ENCODE measurements around the gene ABCB9.
"Not testable (repeated sequence)": the region's sequence is repeated elsewhere in the genome, so short reads cannot be mapped to it uniquely, and the experiment has no call there.

The ABCB9 gene

DNA sequence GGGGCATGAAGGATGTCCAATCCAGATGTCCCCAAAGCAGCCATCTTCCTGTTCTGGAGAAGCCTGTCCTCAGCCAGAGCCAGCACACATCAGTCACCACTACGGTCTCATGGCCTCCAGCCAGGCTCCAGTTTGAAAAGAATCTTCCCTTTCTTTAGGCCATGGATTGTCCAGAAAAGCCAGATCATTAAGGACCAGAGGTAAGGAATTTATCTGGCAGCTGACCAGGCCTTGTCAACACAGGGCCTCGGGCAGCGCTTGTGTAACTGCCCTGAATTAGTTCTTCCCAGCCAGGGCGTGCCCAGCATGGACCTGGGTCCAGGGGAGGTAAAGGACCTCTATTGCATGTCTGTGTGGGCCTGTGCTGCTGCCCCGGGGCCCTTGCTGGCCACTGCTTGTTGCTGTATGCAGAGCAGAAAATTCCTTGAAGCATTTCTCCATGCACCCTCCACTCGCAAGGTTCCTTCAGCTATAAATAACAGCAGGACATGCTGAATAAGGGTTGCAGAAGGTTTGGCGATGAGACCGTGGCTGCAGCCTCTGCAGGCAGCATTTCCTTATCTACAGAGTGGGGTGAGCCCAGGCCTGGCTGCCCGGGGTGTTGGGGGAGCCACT lies 48.6 kb downstream of the ABCB9 start:
- H3K27ac Mint-ChIP-seq: peak overlapping the region; percentile 30

DNA sequence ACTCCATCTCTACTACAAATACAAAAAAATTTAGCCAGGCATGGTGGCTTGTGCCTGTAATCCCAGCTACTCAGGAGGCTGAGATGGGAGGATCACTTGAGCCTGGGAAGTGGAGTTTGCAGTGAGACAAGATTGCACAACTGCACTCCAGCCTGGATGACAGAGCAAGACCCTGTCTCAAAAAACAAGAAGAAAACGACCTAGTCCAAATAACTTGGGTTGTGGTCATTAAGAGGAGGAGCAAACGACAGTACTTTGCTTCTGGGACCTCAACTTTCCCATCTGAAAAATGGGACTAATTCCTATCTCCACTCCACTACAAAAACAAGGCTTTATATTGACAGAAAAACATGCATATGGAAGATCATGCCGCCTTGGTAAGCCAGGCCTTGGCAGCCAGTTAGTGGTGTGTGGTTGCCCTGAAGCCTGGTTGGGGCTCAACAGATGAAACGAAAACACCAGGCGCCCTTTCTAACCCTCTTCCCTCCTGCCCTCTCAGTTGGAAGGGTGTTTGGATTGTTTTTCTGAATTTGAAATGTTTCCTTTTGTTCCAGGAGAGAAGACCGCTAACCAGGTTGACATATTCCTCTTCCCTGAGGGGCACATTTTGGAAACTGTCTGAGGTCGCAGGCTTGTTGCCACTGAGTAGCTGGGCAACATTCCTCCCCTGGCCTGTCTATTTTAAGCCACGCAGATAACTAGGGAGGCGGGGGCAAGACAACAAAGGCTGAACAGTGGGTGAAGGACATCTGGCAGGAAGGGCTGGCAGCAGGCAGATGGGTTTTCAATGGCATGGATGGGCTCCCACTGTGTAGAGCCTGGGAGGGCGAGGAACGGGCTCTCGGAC lies 56.6 kb downstream of the ABCB9 start:
- no peaks in the 10 kb centered on the region for H3K9me3 Mint-ChIP-seq
- no peaks in the 10 kb centered on the region for H3K27me3 Mint-ChIP-seq
- no peak overlapping the region for H3K4me3 Mint-ChIP-seq
- H3K36me3 Mint-ChIP-seq: no peaks in the 10 kb centered on the region
- H3K4me1 Mint-ChIP-seq: no peaks in the 10 kb centered on the region
- H3K27ac Mint-ChIP-seq: no peak overlapping the region

More for the DNA sequence above, 48.6 kb downstream of the ABCB9 start:
- H3K9me3 Mint-ChIP-seq: no peaks in the 10 kb centered on the region
- H3K27me3 Mint-ChIP-seq: no peaks in the 10 kb centered on the region
- no peaks in the 10 kb centered on the region for H3K36me3 Mint-ChIP-seq
- no peak overlapping the region for H3K4me3 Mint-ChIP-seq
- H3K4me1 Mint-ChIP-seq: no peaks in the 10 kb centered on the region

- no peaks in the 10 kb centered on the region for H3K27me3 Mint-ChIP-seq
- H3K36me3 Mint-ChIP-seq: no peaks in the 10 kb centered on the region
- no peak overlapping the region for H3K27ac Mint-ChIP-seq
- no peaks in the 10 kb centered on the region for H3K9me3 Mint-ChIP-seq
- H3K4me1 Mint-ChIP-seq: no peaks in the 10 kb centered on the region
- no peak overlapping the region for H3K4me3 Mint-ChIP-seq
Measured at GRCh38 chr12:122908915-122909314, 57.3 kb downstream of the ABCB9 start.

DNA sequence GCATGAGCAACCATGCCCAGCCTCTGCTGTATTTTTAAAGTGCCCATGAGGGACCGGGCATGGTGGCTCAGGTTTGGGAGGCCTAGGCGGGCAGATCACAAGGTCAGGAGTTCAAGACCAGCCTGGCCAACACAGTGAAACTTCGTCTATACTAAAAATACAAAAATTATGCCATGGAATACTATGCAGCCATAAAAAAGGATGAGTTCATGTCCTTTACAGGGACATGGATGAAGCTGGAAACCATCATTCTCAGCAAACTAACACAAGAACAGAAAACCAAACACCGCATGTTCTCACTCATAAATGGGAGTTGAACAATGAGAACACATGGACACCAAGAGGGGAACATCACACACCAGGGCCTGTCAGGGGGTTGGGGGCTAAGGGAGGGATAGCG lies 61.0 kb downstream of the ABCB9 start:
- H3K4me1 Mint-ChIP-seq: peaks cover 14% of the 10 kb centered on the region
- not testable (repeated sequence) for H3K27me3 Mint-ChIP-seq, H3K27ac Mint-ChIP-seq, H3K36me3 Mint-ChIP-seq, H3K9me3 Mint-ChIP-seq, H3K4me3 Mint-ChIP-seq

DNA sequence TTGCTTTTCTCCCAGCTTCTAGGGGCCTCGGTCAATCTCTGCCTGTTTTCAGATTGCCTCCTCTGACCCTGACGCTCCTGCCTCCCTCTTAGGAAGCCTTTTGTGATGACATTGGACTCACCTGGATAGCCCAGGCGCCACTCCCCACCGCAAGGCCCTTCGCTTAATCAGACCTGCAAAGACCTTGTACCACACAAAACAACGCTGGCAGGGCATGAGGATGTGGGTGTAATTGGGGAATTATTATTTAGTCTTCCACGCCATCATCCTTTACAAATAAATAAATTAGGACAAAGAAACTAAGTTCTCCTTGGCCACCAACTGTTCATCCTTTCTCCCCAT lies 62.6 kb downstream of the ABCB9 start:
- no peaks in the 10 kb centered on the region for H3K9me3 Mint-ChIP-seq
- H3K27ac Mint-ChIP-seq: no peak overlapping the region
- no peak overlapping the region for H3K4me3 Mint-ChIP-seq
- H3K27me3 Mint-ChIP-seq: no peaks in the 10 kb centered on the region
- peaks cover 30% of the 10 kb centered on the region for H3K4me1 Mint-ChIP-seq
- no peaks in the 10 kb centered on the region for H3K36me3 Mint-ChIP-seq

GRCh38 chr12:122902854-122903692 lies 63.2 kb downstream of the ABCB9 start:
- no peak overlapping the region for H3K4me3 Mint-ChIP-seq
- no peaks in the 10 kb centered on the region for H3K36me3 Mint-ChIP-seq
- no peak overlapping the region for H3K27ac Mint-ChIP-seq
- no peaks in the 10 kb centered on the region for H3K9me3 Mint-ChIP-seq
- H3K4me1 Mint-ChIP-seq: peaks cover 36% of the 10 kb centered on the region
- no peaks in the 10 kb centered on the region for H3K27me3 Mint-ChIP-seq

DNA sequence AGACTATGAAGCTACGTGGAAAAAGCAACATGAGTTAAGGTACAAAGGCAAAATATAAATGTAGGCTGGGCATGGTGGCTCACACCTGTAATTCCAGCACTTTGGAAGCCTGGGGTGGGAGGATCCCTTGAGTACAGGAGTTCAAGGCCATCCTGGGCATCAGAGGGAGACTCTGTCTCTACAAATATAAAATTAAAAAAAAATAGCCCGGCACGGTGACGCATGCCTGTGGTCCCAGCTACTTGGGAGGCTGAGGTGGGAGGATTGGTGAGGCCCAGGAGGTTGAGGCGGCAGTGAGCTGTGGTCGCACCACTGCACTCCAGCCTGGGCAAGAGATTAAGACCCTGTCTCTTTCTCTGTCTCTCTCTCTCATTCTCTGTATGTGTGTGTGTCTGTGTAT lies 66.4 kb downstream of the ABCB9 start:
- Mint-ChIP-seq H3K36me3 (peaks cover 2% of the 10 kb centered on the region), H3K4me1 (peaks cover 59% of the 10 kb centered on the region)

GRCh38 chr12:122896662-122897061 lies 69.6 kb downstream of the ABCB9 start:
- Mint-ChIP-seq H3K4me1 (peaks cover 88% of the 10 kb centered on the region), H3K9me3 (no peaks in the 10 kb centered on the region), H3K27me3 (no peaks in the 10 kb centered on the region), H3K4me3 (peak overlapping the region; percentile 94), H3K36me3 (peaks cover 4% of the 10 kb centered on the region), H3K27ac (peak overlapping the region; percentile 95)

More for the DNA sequence above, 66.4 kb downstream of the ABCB9 start:
- Mint-ChIP-seq H3K27me3 (no peaks in the 10 kb centered on the region), H3K4me3 (no peak overlapping the region), H3K9me3 (no peaks in the 10 kb centered on the region), H3K27ac (peak overlapping the region; percentile 65)

GRCh38 chr12:122895704-122896636 lies 70.3 kb downstream of the ABCB9 start, which contains the start of gene VPS37B:
VPS37B (minus strand) TSS chr12:122896124; CDS start chr12:122896062, 62 bp downstream.
- Mint-ChIP-seq H3K36me3 (peaks cover 4% of the 10 kb centered on the region), H3K27ac (peak within 1 kb of the TSS; percentile 95), H3K4me1 (peaks cover 91% of the 10 kb centered on the region), H3K27me3 (no peaks in the 10 kb centered on the region), H3K9me3 (no peaks in the 10 kb centered on the region), H3K4me3 (peak within 1 kb of the TSS; percentile 94)

DNA sequence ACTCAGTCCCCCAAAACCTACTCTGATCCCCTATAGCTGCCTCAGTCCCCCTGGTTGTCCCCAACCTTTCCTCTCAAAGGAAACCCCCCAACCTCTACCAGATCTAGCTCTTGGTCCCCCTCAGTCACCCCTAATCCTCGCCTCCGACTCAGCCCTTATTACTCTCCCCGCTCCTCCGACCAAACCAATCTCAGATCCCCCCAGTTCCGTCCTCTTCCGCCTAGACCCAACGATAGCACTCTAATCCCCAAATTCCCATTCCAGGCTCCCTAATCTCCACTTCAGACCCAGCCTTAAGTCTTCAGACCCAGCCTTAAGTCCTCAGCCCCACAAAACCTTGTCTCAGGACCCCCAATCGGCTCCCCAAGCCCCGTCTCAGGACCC lies 71.0 kb downstream of the ABCB9 start:
- Mint-ChIP-seq H3K4me1 (peaks cover 91% of the 10 kb centered on the region), H3K36me3 (peaks cover 4% of the 10 kb centered on the region), H3K9me3 (no peaks in the 10 kb centered on the region), H3K27ac (peak overlapping the region; percentile 95), H3K4me3 (peak overlapping the region; percentile 94), H3K27me3 (no peaks in the 10 kb centered on the region)

DNA sequence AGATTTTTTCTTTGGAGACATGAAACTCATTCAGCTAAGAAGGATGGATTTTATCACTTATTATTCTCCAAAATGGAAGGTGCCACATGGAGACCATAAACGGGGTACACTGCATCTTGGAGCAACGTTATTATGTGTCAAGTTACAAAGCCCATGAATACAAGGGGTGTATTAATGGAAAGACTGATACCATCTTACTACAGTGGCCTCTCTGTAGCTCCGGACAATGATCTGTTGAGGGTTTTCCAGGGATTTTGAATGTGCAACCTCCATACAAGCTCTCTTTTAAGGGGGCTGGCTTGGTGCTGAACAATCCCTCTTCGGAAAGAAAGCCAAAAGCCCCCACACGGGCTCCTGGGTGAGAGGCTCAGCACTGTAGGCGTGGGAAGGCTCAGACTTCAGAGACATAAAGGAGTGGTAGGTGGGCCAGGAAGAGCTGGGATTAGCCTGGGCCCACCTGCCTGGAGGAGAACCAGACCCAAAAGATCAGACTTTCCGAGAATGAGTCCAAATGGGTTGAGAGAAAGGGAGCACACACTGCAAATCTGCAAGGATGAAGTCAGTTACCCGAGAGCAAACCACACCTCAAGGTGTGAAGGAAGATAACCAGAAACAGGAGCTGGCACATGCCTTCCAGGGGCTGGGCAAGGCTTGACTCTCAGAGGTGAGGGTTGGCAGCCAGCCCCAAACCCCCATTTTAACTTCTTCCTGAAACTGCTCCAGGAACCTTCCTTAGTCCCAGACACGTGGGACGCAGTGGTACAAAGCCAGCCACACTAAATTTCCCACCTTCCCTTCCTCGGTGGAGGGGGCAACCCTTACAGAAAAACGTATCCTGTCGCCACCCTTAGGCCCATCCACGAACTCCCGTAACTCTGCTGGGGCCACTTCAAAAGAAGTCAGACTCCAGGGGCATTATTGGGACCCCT lies 71.8 kb downstream of the ABCB9 start:
- Mint-ChIP-seq H3K4me1 (peaks cover 91% of the 10 kb centered on the region), H3K27ac (peak overlapping the region; percentile 95), H3K36me3 (peaks cover 4% of the 10 kb centered on the region), H3K9me3 (no peaks in the 10 kb centered on the region), H3K27me3 (no peaks in the 10 kb centered on the region), H3K4me3 (peak overlapping the region; percentile 94)

DNA sequence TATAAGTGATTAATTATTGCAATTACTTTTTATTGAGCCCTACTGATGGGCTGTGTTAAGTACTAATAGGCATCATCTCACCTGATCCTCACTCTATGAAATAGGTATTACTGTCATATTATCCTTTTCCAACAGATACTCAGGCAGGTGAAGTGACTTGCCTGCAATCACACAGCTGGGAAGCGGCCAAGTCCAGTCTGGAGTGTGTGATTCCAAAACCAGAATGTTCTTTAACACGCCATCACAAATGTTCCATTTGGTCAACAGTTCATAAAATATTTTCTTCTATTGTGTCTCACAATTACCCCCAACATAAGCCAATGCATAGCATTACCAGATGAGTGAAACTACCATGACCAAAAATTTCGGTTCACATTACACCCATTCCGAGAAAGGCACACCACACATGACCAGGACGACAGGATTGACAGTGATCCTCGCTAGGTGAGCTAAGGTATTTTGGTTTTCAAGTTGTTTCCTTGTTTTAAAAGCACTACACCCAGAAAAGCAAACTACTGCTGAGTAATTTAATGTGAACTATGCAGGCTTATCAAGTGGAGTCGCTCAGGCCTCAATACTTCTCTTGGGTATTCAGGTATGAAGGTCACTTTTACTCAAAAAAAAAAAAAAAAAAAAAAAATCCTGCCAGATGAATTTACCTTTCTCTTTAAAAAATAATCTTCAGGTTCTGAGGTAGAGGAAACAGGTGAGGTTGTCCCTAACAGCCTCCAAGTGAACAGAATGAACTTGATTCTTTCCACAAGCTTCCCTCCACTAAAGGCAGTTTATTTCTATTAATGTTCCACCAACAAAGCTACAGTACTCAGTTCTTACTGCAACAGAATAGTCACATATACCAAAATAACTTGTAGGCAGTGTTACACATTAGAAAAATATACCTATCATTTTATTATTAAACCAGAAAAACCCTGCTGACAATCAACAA lies 72.8 kb downstream of the ABCB9 start:
- Mint-ChIP-seq H3K27me3 (no peaks in the 10 kb centered on the region), H3K36me3 (peaks cover 4% of the 10 kb centered on the region), H3K4me3 (peak overlapping the region; percentile 63), H3K4me1 (peaks cover 89% of the 10 kb centered on the region), H3K27ac (peak overlapping the region; percentile 17), H3K9me3 (no peaks in the 10 kb centered on the region)

GRCh38 chr12:122892724-122893123 lies 73.5 kb downstream of the ABCB9 start:
- H3K27ac Mint-ChIP-seq, H3K36me3 Mint-ChIP-seq, H3K4me3 Mint-ChIP-seq, H3K9me3 Mint-ChIP-seq, H3K27me3 Mint-ChIP-seq: not testable (repeated sequence)
- peaks cover 90% of the 10 kb centered on the region for H3K4me1 Mint-ChIP-seq
